Measurements from ENCODE around the gene MYO15B. TPM values are rescaled to one million over a fixed set of nuclear protein-coding genes. Genes with fewer than 3 reads are reported as not detected.

MYO15B gene
- total RNA-seq, 1 donor from 2014 or later: 48.2 TPM

- no peak overlapping the region for H3K4me3 Mint-ChIP-seq
- H3K4me1 Mint-ChIP-seq (ENCODE audit: unreplicated experiment): peaks cover 11% of the 10 kb centered on the region
Observed at GRCh38 chr17:75544250-75544649, 43.4 kb upstream of the MYO15B start.

GRCh38 chr17:75546181-75546580 is 41.4 kb upstream of the MYO15B start:
- Mint-ChIP-seq H3K27me3 (no peaks in the 10 kb centered on the region), H3K4me1 (ENCODE audit: unreplicated experiment) (peaks cover 5% of the 10 kb centered on the region), H3K9me3 (no peaks in the 10 kb centered on the region), H3K36me3 (no peaks in the 10 kb centered on the region), H3K27ac (peak overlapping the region; percentile 79), H3K4me3 (no peak overlapping the region)
- no peak for DNase-seq (ENCODE audit: extremely low spot score, unreplicated experiment)
- no peak for TF ChIP-seq CTCF (conservative IDR thresholded peaks at IDR 0.05)

More at GRCh38 chr17:75544250-75544649, 43.4 kb upstream of the MYO15B start:
- Mint-ChIP-seq H3K36me3 (no peaks in the 10 kb centered on the region), H3K27me3 (no peaks in the 10 kb centered on the region), H3K27ac (no peak overlapping the region), H3K9me3 (no peaks in the 10 kb centered on the region)
- no peak for TF ChIP-seq CTCF (conservative IDR thresholded peaks at IDR 0.05)
- no peak for DNase-seq (ENCODE audit: extremely low spot score, unreplicated experiment)

- no peak for TF ChIP-seq CTCF (conservative IDR thresholded peaks at IDR 0.05)
- Mint-ChIP-seq H3K27me3 (no peaks in the 10 kb centered on the region), H3K36me3 (no peaks in the 10 kb centered on the region), H3K4me1 (ENCODE audit: unreplicated experiment) (peaks cover 5% of the 10 kb centered on the region), H3K9me3 (no peaks in the 10 kb centered on the region), H3K27ac (peak overlapping the region; percentile 13), H3K4me3 (no peak overlapping the region)
- DNase-seq (ENCODE audit: extremely low spot score, unreplicated experiment): no peak
Observed at GRCh38 chr17:75547091-75547490, 40.5 kb upstream of the MYO15B start.

- Mint-ChIP-seq H3K27me3 (no peaks in the 10 kb centered on the region), H3K4me3 (peak overlapping the region; percentile 45), H3K9me3 (no peaks in the 10 kb centered on the region), H3K36me3 (no peaks in the 10 kb centered on the region), H3K4me1 (ENCODE audit: unreplicated experiment) (peaks cover 17% of the 10 kb centered on the region), H3K27ac (peak overlapping the region; percentile 94)
- no peak for DNase-seq (ENCODE audit: extremely low spot score, unreplicated experiment)
- TF ChIP-seq CTCF (conservative IDR thresholded peaks at IDR 0.05): no peak
Observed at GRCh38 chr17:75548813-75549212, 38.8 kb upstream of the MYO15B start.

- H3K4me1 Mint-ChIP-seq (ENCODE audit: unreplicated experiment): peaks cover 18% of the 10 kb centered on the region
- TF ChIP-seq CTCF (conservative IDR thresholded peaks at IDR 0.05): no peak
- H3K27ac Mint-ChIP-seq: peak overlapping the region; percentile 94
- peak; percentile 78 for DNase-seq (ENCODE audit: extremely low spot score, unreplicated experiment)
- no peaks in the 10 kb centered on the region for H3K9me3 Mint-ChIP-seq
- no peaks in the 10 kb centered on the region for H3K27me3 Mint-ChIP-seq
- H3K36me3 Mint-ChIP-seq: no peaks in the 10 kb centered on the region
- peak overlapping the region; percentile 62 for H3K4me3 Mint-ChIP-seq
Observed at GRCh38 chr17:75549246-75550138, 38.1 kb upstream of the MYO15B start.

Measured in type B pancreatic cell (in vitro differentiated cells).